AG09309 (cell line): ENCODE results near the gene CCDC97.

ENCODE experiments used
- DNase-seq: peaks from one replicate; pipeline ENCODE4 v3.0.0-alpha.2; 2010; ENCODE audit warnings: low read depth
- H3K4me3 ChIP-seq: 2 replicates; pipeline ENCODE4 v1.5.1; 2011; ENCODE audit warnings: mild to moderate bottlenecking, low read depth, low read length, moderate library complexity; ENCODE audit not compliant: control insufficient read depth
- TF ChIP-seq, protein P1 (sequence below): IDR thresholded peaks from 2 replicates; pipeline ENCODE4 v1.5.1; 2011; ENCODE audit warnings: mild to moderate bottlenecking, low read depth, low read length, inconsistent platforms; ENCODE audit not compliant: insufficient read depth, control insufficient read depth; ENCODE audit errors: missing control alignments

The CCDC97 gene

DNA sequence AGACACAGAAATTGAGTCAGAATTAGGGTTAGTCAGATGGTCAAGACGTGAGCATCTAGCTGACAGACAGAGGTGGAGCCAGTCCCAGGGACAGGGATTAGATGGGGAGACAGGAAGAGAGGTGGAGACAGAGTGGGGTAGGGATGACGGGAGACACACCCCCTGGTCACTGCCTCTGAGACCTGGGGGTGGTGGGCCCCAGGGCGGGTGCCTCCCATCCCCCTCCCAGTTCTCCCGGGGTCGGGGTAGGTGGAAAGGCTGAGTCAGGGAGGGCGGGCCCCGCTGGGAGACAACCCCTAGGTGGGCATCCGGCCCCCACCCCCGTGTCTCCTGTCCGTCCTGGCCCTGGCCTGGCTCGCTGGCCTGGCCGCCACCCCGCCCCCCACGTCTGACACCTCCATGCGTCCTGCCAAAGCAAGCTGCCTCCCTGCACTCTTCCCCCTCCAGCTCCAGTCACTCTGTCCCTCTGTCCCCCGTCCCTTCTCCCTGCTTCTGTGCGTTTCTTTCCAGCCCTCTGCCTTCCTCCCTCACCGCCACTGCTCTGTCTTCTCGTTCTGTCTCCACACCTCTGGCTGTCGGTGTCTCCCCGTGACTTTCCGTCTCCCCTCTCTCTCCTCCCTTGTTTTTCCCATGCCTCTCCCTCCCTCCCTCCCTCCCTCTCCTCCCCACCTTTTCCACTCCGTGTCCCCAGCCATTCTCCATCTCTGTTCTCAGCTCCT lies 15.1 kb downstream of the CCDC97 start:
- TF ChIP-seq, protein P1, sequence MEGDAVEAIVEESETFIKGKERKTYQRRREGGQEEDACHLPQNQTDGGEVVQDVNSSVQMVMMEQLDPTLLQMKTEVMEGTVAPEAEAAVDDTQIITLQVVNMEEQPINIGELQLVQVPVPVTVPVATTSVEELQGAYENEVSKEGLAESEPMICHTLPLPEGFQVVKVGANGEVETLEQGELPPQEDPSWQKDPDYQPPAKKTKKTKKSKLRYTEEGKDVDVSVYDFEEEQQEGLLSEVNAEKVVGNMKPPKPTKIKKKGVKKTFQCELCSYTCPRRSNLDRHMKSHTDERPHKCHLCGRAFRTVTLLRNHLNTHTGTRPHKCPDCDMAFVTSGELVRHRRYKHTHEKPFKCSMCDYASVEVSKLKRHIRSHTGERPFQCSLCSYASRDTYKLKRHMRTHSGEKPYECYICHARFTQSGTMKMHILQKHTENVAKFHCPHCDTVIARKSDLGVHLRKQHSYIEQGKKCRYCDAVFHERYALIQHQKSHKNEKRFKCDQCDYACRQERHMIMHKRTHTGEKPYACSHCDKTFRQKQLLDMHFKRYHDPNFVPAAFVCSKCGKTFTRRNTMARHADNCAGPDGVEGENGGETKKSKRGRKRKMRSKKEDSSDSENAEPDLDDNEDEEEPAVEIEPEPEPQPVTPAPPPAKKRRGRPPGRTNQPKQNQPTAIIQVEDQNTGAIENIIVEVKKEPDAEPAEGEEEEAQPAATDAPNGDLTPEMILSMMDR = no peak
- H3K4me3 ChIP-seq = peak overlapping the region; percentile 7; the same call in 1 of the 2 replicates
- DNase-seq = peak; percentile 66

DNA sequence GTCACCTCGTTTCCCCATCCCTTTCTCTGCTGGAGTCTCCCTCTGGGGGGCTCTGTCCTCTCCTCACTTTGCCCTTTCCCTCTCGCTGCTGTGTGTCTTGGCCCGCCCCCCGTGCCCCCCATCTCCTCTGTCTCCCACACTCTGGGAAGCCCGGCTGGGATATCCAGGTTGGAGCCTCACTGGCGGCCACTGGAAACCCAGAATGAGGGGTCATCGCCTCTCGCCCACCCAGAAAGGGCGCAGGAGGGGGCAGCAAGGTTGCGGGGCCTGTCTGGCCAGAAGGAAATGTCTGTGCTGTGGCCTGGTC lies 15.6 kb downstream of the CCDC97 start:
- no peak overlapping the region for H3K4me3 ChIP-seq
- TF ChIP-seq, protein P1 = no peak
- no peak for DNase-seq

DNA sequence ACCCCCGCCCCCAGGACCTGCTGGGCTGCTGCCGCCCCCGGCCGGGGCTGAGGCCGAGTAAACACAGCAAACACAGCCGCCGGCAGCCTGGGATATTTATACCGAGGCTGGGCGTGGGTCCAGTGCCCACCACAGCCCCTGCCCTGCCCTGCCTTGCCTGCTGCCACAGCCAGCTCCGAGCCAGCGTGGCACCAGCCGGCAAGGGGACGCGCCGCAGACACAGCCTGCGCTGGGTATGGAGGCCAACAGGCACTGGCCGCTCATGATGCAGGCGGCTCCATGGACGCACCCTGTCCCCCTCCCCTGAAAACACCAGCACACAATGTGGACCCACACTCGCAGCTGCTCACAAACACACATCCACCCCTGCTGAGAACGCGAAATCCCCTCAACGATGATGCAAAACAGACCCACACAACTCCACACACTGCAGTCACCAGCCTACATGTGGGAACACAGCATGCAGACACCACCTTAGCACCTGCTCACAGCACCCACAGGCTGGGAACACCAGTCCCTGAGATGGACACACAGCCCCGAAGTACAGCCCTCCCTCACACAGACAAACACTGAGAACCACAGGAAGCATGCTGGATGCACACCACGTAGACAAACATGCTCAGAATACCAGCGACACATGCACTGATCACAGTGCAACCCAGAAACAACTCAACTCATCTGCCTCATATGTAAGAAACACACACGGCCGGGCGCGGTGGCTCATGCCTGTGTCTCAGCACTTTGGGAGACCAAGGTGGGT lies 16.2 kb downstream of the CCDC97 start:
- no peak overlapping the region for H3K4me3 ChIP-seq
- DNase-seq = no peak
- TF ChIP-seq, protein P1 = no peak

DNA sequence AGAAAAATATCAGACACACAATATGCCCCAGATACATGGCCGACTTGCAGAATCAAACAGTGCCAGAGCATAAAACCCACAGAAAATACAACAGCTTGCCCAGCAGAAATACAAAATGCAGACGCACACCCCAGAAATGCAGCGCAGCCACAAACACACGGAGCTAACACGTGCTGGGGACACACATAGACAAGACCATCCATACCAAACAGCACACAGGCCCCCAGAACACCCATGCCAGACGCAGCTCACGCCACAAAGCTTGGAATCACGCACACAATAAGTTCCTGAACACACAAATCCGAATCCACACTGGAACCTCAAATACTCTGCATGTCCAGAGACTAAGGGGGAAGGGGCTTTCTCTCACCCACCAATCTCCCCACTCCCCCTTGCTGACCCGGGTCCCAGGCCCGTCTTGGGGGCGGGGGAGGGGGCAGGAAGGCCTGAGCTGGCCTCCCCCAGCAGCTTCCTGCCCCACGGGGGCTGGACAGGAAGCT lies 17.2 kb downstream of the CCDC97 start:
- TF ChIP-seq, protein P1 = no peak
- no peak for DNase-seq
- no peak overlapping the region; the same call in 1 of the 2 replicates for H3K4me3 ChIP-seq

DNA sequence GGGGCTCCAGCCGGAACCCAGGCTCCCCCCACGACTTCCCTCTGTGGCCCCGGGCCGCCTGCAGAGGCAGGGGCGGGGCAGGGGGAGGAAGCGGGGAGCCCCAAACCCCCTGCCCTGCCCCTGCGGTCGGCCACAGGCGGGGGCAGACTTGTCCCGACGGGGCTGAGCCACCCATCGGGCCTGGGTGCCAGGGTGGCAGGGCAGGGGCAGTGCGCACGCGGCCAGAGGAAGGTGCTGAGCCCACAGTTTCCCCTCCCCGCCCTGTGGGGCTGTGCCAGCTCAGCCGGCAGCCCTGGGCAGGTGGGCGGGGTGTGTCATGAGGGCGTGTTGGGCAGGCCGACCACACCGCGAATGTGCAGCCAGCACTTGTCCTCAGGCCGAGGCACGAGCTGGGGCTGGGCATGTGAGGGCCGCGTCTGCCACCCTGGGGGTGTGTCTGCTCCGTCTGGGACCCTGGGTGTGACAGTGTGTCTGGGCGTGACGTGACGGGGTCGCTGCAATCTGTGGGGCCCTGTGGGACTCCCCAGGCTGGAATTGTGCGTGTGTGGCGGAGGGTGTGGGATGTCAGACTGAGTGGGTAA lies 17.7 kb downstream of the CCDC97 start:
- no peak overlapping the region; the same call in 1 of the 2 replicates for H3K4me3 ChIP-seq
- TF ChIP-seq, protein P1 = no peak
- no peak for DNase-seq

DNA sequence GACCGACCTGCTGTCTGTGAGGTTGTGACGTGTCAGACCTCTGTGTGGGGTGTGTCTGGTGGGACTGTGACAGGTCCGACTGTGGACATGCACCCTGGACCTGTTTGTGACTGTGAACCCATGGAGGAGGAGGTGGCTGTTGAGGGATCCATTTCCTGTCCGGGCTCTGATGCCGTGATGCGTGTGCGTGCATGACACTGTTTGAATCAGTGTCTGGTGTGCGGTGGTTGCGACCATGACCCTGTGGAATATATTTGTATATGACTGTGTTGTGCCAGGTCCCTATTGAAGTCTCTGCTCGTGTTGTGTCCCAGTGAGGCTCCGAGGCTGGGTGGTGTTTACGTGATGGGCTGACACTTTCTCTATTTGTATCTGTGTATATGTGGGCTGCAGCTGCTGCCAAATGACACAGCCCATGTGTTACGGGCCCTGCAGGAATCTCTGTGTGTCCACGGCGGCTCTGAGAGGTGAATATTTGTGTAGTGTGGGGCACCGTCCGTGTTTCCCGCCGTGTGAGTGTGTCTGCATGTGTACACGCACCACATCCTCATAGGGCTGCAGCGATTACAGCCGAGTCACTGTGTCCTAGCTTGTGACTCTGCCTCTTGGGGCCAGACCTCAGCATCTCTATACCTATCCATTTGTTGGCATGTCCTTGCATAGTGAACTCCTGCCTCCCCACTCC lies 18.3 kb downstream of the CCDC97 start:
- no peak for DNase-seq
- TF ChIP-seq, protein P1 = no peak
- H3K4me3 ChIP-seq = no peak overlapping the region
